Ovary (tissue), 3 donors: ENCODE measurements around the gene INPP1.

Experiments
- CTCF ChIP-seq, 3 donors: fragments of 450-650 bp in 2 of 3; fragments of 200-600 bp in 1 of 3; IDR thresholded peaks; one replicate each; pipeline versions ENCODE4 v1.5.1 to v1.8.0; 2016 to 2022; ENCODE audit warnings: antibody characterized with exemption in 3 of 3, mild to moderate bottlenecking in 1 of 3
- EP300 ChIP-seq: sonication (generic); formaldehyde crosslinking; IDR thresholded peaks from one replicate; pipeline ENCODE4 v1.6.1; 2017; ENCODE audit warnings: antibody characterized with exemption
- POLR2A ChIP-seq: fragments of 450-650 bp; IDR thresholded peaks from one replicate; pipeline ENCODE4 v1.6.1; 2017; ENCODE audit warnings: antibody characterized with exemption, mild to moderate bottlenecking, moderate library complexity
- donor health status: DM: no; HTN: no; CAD: no.

GRCh38 chr2:190396271-190396670 lies 52.9 kb downstream of the INPP1 start:
- TF ChIP-seq CTCF (IDR thresholded peaks at IDR 0.05) (no peak), POLR2A (no peak), EP300 (no peak)
